Neural cell (in vitro differentiated cells): ENCODE measurements around the gene TBC1D9B. TPM values are rescaled to one million over a fixed set of nuclear protein-coding genes. Genes with fewer than 3 reads are reported as not detected.

Experiments used
- H2AFZ ChIP-seq: fragments of 200-600, 300-800 bp; sonication (generic), shearing (Covaris generic); 2 replicates; pipeline ENCODE4 v1.6.0; 2014; ENCODE audit warnings: low read depth, mild to moderate bottlenecking, antibody characterized with exemption, low read length, moderate library complexity
- H3F3A ChIP-seq: fragments of 200-600 bp; shearing (Covaris generic); 2 replicates; pipeline ENCODE4 v1.6.1; 2016; ENCODE audit warnings: mild to moderate bottlenecking, moderate library complexity, mixed read lengths, antibody characterized with exemption, low read length; ENCODE audit not compliant: insufficient read depth, poor library complexity, severe bottlenecking
- H3K27ac ChIP-seq: fragments of 200-600, 300-800 bp; sonication (generic), shearing (Covaris generic); 2 replicates; pipeline ENCODE4 v1.5.1; 2014; ENCODE audit warnings: mild to moderate bottlenecking, low read length, moderate library complexity
- H3K27me3 ChIP-seq: fragments of 300-800, 200-600 bp; sonication (generic), shearing (Covaris generic); 2 replicates; pipeline ENCODE4 v1.6.0; 2014; ENCODE audit warnings: mild to moderate bottlenecking, low read depth, low read length, moderate library complexity; ENCODE audit not compliant: insufficient read depth
- H3K36me3 ChIP-seq: fragments of 300-800, 200-600 bp; sonication (generic), shearing (Covaris generic); 2 replicates; pipeline ENCODE4 v1.5.1; 2014; ENCODE audit warnings: mild to moderate bottlenecking, antibody characterized with exemption, low read length, moderate library complexity; ENCODE audit not compliant: insufficient read depth
- H3K4me2 ChIP-seq: fragments of 300-800, 200-600 bp; sonication (generic), shearing (Covaris generic); 2 replicates; pipeline ENCODE4 v1.6.0; 2014; ENCODE audit warnings: mild to moderate bottlenecking, low read length
- H3K4me3 ChIP-seq: fragments of 300-800, 200-600 bp; sonication (generic), shearing (Covaris generic); 2 replicates; pipeline ENCODE4 v1.5.1; 2014; ENCODE audit warnings: mild to moderate bottlenecking, low read length, moderate library complexity
- H3K79me2 ChIP-seq: fragments of 200-600 bp; shearing (Covaris generic); replicated peaks from 2 replicates; pipeline ENCODE4 v1.6.0; 2014; ENCODE audit warnings: mild to moderate bottlenecking, low read length, moderate library complexity; ENCODE audit not compliant: insufficient read depth
- H3K9ac ChIP-seq: fragments of 300-800, 200-600 bp; sonication (generic), shearing (Covaris generic); 2 replicates; pipeline ENCODE4 v1.6.1; 2016; ENCODE audit warnings: mild to moderate bottlenecking, low read length, mixed read lengths
- H3K9me2 ChIP-seq: fragments of 200-600 bp; shearing (Covaris generic); 2 replicates; pipeline ENCODE4 v1.6.1; 2016; ENCODE audit warnings: mild to moderate bottlenecking, low read length, mixed read lengths; ENCODE audit not compliant: insufficient read depth
- H3K9me3 ChIP-seq: fragments of 200-600, 300-800 bp; sonication (generic), shearing (Covaris generic); 2 replicates; pipeline ENCODE4 v1.6.1; 2016; ENCODE audit warnings: mild to moderate bottlenecking, mixed run types, low read length, moderate library complexity, mixed read lengths
- H4K20me1 ChIP-seq: fragments of 200-600 bp; shearing (Covaris generic); 2 replicates; pipeline ENCODE4 v1.6.1; 2016; ENCODE audit warnings: mild to moderate bottlenecking, mixed run types; ENCODE audit not compliant: insufficient read depth
- EP300 ChIP-seq: fragments of 450-650 bp; conservative IDR thresholded peaks from 2 replicates; pipeline ENCODE4 v1.6.1; 2014; ENCODE audit warnings: antibody characterized with exemption, mild to moderate bottlenecking, moderate library complexity; ENCODE audit not compliant: poor library complexity, severe bottlenecking
- EZH2 ChIP-seq: fragments of 200-600, 300-800 bp; shearing (Covaris generic), sonication (generic); IDR thresholded peaks from 2 replicates; pipeline ENCODE4 v1.6.1; 2014; ENCODE audit warnings: antibody characterized with exemption, low read length, borderline replicate concordance, mild to moderate bottlenecking; ENCODE audit not compliant: insufficient read depth, poor library complexity, severe bottlenecking
- MXI1 ChIP-seq: fragments of 450-650 bp; conservative IDR thresholded peaks from 2 replicates; pipeline ENCODE4 v1.6.1; 2014; ENCODE audit warnings: antibody characterized with exemption, mild to moderate bottlenecking; ENCODE audit not compliant: poor library complexity, severe bottlenecking
- POLR2AphosphoS5 ChIP-seq: IDR thresholded peaks from 2 replicates; pipeline ENCODE4 v1.6.1; 2012
- RAD21 ChIP-seq: fragments of 450-650 bp; conservative IDR thresholded peaks from 2 replicates; pipeline ENCODE4 v1.6.1; 2014; ENCODE audit warnings: antibody characterized with exemption, mild to moderate bottlenecking, moderate library complexity
- SMC3 ChIP-seq: fragments of 450-650 bp; conservative IDR thresholded peaks from 2 replicates; pipeline ENCODE4 v1.6.1; 2014; ENCODE audit warnings: antibody characterized with exemption, mild to moderate bottlenecking, moderate library complexity; ENCODE audit not compliant: poor library complexity
- TAF1 ChIP-seq: IDR thresholded peaks from 2 replicates; pipeline ENCODE4 v1.6.1; 2012; ENCODE audit warnings: low read depth
- polyA plus RNA-seq: library from polyadenylated mRNA; depleted of rRNA; stranded (reverse); fragments of >200 nt; gene quantifications from 2 replicates; pipeline ENCODE4 v1.2.3, GENCODE V29; 2014
- TF ChIP-seq, protein P1 (sequence below): fragments of 450-650 bp; IDR thresholded peaks from 2 replicates; pipeline ENCODE4 v1.5.1; 2014; ENCODE audit warnings: antibody characterized with exemption, mild to moderate bottlenecking, moderate library complexity; ENCODE audit not compliant: poor library complexity, severe bottlenecking
- TF ChIP-seq, protein P2 (sequence below): IDR thresholded peaks from 2 replicates; pipeline ENCODE4 v1.6.1; 2012; ENCODE audit warnings: borderline replicate concordance

The TBC1D9B gene
- polyA plus RNA-seq, 1 donor from 2014 or later, result 50.7 TPM

DNA sequence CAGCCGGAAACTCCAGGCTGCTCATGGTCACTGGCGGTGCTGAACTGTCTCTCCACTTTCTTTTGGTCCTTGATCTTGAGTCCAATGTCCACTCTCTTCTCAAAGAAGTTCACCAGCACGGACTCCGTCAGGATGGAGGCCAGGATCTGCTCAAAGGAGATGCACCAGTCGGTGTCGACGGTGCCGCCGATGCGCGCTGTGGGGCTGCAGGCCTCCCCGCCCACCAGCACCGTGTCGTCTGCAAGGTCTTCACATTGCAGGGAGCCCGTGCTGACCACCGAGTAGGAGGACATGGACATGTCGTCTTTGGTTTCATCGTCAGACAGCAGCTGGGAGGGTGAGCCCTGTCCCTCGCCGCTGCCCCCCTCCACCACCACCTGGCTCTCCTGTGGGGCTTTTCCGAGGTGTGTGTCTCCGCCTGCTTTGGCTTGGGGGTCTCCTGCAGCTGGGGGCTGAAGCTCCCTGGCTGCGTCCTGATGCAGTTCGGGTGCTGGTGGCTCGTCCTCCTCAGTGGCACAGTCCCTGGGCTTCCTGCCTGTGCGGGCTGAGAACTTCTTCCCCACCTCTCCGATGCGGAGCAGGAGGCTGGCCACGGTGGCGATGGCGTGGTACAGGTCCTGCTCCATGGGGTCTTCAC lies 44.1 kb downstream of the TBC1D9B start (continued):
- TF ChIP-seq EP300, result no peak

- no peak overlapping the region for H2AFZ ChIP-seq
- H3K9me2 ChIP-seq, result no peaks in the 10 kb centered on the region
- H3K27ac ChIP-seq, result no peak overlapping the region
- no peaks in the 10 kb centered on the region for H3F3A ChIP-seq
- no peaks in the 10 kb centered on the region for H4K20me1 ChIP-seq
- no peaks in the 10 kb centered on the region for H3K9me3 ChIP-seq
- no peaks in the 10 kb centered on the region for H3K36me3 ChIP-seq
- no peak overlapping the region for H3K4me3 ChIP-seq
- H3K27me3 ChIP-seq, result no peaks in the 10 kb centered on the region
- H3K4me2 ChIP-seq, result no peak overlapping the region
- peaks cover 5% of the 10 kb centered on the region for H3K79me2 ChIP-seq
- H3K9ac ChIP-seq, result no peak overlapping the region
- TF ChIP-seq, protein P1, sequence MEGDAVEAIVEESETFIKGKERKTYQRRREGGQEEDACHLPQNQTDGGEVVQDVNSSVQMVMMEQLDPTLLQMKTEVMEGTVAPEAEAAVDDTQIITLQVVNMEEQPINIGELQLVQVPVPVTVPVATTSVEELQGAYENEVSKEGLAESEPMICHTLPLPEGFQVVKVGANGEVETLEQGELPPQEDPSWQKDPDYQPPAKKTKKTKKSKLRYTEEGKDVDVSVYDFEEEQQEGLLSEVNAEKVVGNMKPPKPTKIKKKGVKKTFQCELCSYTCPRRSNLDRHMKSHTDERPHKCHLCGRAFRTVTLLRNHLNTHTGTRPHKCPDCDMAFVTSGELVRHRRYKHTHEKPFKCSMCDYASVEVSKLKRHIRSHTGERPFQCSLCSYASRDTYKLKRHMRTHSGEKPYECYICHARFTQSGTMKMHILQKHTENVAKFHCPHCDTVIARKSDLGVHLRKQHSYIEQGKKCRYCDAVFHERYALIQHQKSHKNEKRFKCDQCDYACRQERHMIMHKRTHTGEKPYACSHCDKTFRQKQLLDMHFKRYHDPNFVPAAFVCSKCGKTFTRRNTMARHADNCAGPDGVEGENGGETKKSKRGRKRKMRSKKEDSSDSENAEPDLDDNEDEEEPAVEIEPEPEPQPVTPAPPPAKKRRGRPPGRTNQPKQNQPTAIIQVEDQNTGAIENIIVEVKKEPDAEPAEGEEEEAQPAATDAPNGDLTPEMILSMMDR, result no peak
- TF ChIP-seq, protein P2, sequence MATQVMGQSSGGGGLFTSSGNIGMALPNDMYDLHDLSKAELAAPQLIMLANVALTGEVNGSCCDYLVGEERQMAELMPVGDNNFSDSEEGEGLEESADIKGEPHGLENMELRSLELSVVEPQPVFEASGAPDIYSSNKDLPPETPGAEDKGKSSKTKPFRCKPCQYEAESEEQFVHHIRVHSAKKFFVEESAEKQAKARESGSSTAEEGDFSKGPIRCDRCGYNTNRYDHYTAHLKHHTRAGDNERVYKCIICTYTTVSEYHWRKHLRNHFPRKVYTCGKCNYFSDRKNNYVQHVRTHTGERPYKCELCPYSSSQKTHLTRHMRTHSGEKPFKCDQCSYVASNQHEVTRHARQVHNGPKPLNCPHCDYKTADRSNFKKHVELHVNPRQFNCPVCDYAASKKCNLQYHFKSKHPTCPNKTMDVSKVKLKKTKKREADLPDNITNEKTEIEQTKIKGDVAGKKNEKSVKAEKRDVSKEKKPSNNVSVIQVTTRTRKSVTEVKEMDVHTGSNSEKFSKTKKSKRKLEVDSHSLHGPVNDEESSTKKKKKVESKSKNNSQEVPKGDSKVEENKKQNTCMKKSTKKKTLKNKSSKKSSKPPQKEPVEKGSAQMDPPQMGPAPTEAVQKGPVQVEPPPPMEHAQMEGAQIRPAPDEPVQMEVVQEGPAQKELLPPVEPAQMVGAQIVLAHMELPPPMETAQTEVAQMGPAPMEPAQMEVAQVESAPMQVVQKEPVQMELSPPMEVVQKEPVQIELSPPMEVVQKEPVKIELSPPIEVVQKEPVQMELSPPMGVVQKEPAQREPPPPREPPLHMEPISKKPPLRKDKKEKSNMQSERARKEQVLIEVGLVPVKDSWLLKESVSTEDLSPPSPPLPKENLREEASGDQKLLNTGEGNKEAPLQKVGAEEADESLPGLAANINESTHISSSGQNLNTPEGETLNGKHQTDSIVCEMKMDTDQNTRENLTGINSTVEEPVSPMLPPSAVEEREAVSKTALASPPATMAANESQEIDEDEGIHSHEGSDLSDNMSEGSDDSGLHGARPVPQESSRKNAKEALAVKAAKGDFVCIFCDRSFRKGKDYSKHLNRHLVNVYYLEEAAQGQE, result no peak
- TF ChIP-seq EP300 (no peak), TAF1 (no peak), RAD21 (no peak), MXI1 (no peak), SMC3 (no peak), EZH2 (no peak), POLR2AphosphoS5 (no peak)
Observed at GRCh38 chr5:179862891-179863290, 44.8 kb downstream of the TBC1D9B start.

GRCh38 chr5:179862296-179862695 lies 45.4 kb downstream of the TBC1D9B start:
- Histone ChIP-seq H3K9me2 (no peaks in the 10 kb centered on the region), H2AFZ (no peak overlapping the region), H3F3A (no peaks in the 10 kb centered on the region), H3K4me3 (no peak overlapping the region), H4K20me1 (no peaks in the 10 kb centered on the region), H3K4me2 (no peak overlapping the region), H3K9me3 (no peaks in the 10 kb centered on the region), H3K36me3 (no peaks in the 10 kb centered on the region), H3K9ac (no peak overlapping the region), H3K27ac (no peak overlapping the region), H3K27me3 (no peaks in the 10 kb centered on the region), H3K79me2 (peaks cover 9% of the 10 kb centered on the region)
- TF ChIP-seq SMC3 (no peak), RAD21 (no peak), TAF1 (no peak), EP300 (no peak), MXI1 (no peak)
- TF ChIP-seq, protein P2, result no peak
